Stimulated activated effector memory CD8-positive, alpha-beta T cell treated with anti-CD3 and anti-CD28 coated beads, Interleukin-12 subunit alpha, Interleukin-12 subunit beta, amount 100 ng/mL, for 72 hours (primary cell): ENCODE measurements around the gene PIGB.
A peak's percentile ranks its signal among the peaks of the same experiment; 100 is the strongest.

Experiments used
- ATAC-seq: fragments of 150-1000 bp; cut with Tn5 transposase; 2 replicates; pipeline ENCODE4 v1.10.0; 2021
- DNase-seq, 2 donors: peaks; one replicate each; pipeline ENCODE4 v3.0.0; 2021 to 2022; ENCODE audit warnings: low spot score in 2 of 2
- H3K27ac Mint-ChIP-seq: one replicate; pipeline ENCODE4 v1.8.0; 2022; ENCODE audit warnings: mild to moderate bottlenecking, mixed read lengths
- H3K36me3 Mint-ChIP-seq: one replicate; pipeline ENCODE4 v1.8.0; 2022; ENCODE audit warnings: mild to moderate bottlenecking, mixed read lengths
- H3K4me1 Mint-ChIP-seq: one replicate; pipeline ENCODE4 v1.8.0; 2022; ENCODE audit warnings: mixed read lengths
- H3K4me3 Mint-ChIP-seq: one replicate; pipeline ENCODE4 v1.8.0; 2022; ENCODE audit warnings: mild to moderate bottlenecking, mixed read lengths
- H3K9me3 Mint-ChIP-seq: one replicate; pipeline ENCODE4 v1.8.0; 2022; ENCODE audit warnings: mixed read lengths

PIGB gene

DNA sequence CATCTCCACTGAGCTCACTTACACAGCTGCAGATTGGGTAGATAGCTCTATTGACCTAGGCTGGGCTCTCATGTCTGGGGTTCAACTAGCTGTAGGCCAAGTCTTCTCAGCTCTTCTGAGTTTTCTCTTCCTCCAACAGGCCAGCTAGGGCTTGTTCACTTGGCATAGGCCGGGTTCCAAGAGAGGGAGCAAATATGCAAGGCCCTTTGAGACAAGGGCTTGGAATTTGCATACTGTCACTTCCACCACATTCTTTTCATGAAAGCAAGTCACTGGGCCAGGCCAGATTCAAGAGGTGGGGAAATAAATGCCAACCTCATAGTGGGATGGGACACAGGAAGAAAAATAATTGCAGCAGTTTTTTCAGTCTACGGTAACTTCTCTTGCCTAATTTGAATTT is 25.2 kb downstream of the PIGB start:
- Mint-ChIP-seq H3K36me3 (peaks cover 71% of the 10 kb centered on the region), H3K4me3 (no peak overlapping the region), H3K9me3 (no peaks in the 10 kb centered on the region), H3K27ac (peak overlapping the region; percentile 54), H3K4me1 (no peaks in the 10 kb centered on the region)
- ATAC-seq (no peak), DNase-seq (no peak)

DNA sequence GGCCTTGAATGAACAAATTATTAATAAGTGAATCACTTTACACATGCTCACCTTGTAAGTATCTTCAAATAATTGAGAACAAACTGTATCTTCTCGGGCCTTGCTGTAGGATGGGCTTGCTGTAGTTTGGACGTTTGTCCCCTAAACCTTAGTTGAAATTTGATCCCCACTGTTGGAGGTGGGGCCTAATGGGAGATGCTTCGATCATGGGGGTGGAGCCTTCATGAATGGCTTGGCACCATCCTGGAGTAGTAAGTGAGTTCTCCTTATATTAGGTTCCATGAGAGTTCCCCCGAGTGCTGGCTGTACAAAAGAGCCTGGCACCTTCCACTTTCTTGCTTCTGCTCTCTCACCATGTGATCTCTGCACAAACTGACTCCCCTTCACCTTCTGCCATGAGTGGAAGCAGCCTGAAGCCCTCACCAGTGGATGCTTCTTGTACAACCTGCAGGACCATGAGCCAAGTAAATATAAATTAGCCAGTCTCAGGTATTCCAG is 29.3 kb downstream of the PIGB start:
- H3K4me1 Mint-ChIP-seq, result no peaks in the 10 kb centered on the region
- no peak overlapping the region for H3K4me3 Mint-ChIP-seq
- H3K27ac Mint-ChIP-seq, result peak overlapping the region; percentile 37
- H3K36me3 Mint-ChIP-seq, result peaks cover 75% of the 10 kb centered on the region
- H3K9me3 Mint-ChIP-seq, result no peaks in the 10 kb centered on the region
- DNase-seq (no peak), ATAC-seq (no peak)

GRCh38 chr15:55349282-55349681 is 30.3 kb downstream of the PIGB start:
- Mint-ChIP-seq H3K36me3 (peaks cover 80% of the 10 kb centered on the region), H3K9me3 (no peaks in the 10 kb centered on the region), H3K4me1 (no peaks in the 10 kb centered on the region), H3K4me3 (no peak overlapping the region), H3K27ac (no peak overlapping the region)
- ATAC-seq (no peak), DNase-seq (no peak)

DNA sequence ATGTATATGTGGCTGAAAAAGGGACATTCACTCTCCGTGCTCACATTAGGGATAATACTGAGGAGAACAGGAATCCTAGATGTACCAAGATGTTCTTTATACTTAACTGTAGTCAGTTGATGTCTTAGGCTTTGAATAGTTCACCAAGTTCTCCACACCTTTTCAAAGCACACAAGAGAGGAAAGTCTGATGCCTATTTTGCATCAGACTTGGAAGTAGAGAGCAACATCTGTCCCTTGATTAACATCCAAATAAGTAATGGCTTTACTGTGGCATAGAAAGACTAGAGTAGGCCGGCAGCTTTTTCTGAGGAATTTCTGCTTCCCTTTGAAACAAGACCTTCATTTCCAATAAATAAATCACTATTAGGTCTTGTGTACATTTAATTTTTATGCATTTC is 34.0 kb downstream of the PIGB start:
- H3K27ac Mint-ChIP-seq, result no peak overlapping the region
- DNase-seq (no peak), ATAC-seq (no peak)
- H3K36me3 Mint-ChIP-seq, result peaks cover 90% of the 10 kb centered on the region
- H3K4me1 Mint-ChIP-seq, result no peaks in the 10 kb centered on the region
- no peaks in the 10 kb centered on the region for H3K9me3 Mint-ChIP-seq
- H3K4me3 Mint-ChIP-seq, result no peak overlapping the region

GRCh38 chr15:55356985-55357585 is 38.1 kb downstream of the PIGB start:
- DNase-seq (no peak), ATAC-seq (no peak)
- H3K27ac Mint-ChIP-seq, result peak overlapping the region; percentile 10
- no peaks in the 10 kb centered on the region for H3K4me1 Mint-ChIP-seq
- no peaks in the 10 kb centered on the region for H3K9me3 Mint-ChIP-seq
- no peak overlapping the region for H3K4me3 Mint-ChIP-seq
- peaks cover 61% of the 10 kb centered on the region for H3K36me3 Mint-ChIP-seq

DNA sequence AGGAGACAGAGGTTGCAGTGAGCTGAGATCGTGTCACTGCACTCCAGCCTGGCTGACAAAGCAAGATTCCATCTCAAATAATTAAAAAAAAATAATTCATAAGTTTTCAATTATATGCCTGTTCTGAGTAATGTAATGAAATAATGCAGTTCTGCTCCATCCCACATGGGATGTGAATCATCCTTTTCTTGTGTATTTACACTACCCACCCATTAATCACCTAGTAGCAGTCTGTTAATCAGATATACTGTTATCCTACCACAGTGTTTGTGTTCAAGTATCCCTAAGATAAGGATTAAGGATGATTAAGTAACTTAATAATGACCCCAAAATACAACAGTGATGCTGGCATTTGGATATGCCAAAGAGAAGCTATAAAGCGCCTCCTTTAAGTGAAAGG is 38.8 kb downstream of the PIGB start:
- Mint-ChIP-seq H3K4me1 (no peaks in the 10 kb centered on the region), H3K4me3 (no peak overlapping the region), H3K36me3 (peaks cover 54% of the 10 kb centered on the region), H3K27ac (peak overlapping the region; percentile 32), H3K9me3 (no peaks in the 10 kb centered on the region)
- DNase-seq, result no peak
- ATAC-seq, result peak; percentile 66

GRCh38 chr15:55358471-55358870 is 39.4 kb downstream of the PIGB start:
- no peak overlapping the region for H3K4me3 Mint-ChIP-seq
- H3K36me3 Mint-ChIP-seq, result peaks cover 51% of the 10 kb centered on the region
- DNase-seq (no peak), ATAC-seq (no peak)
- H3K9me3 Mint-ChIP-seq, result no peaks in the 10 kb centered on the region
- no peaks in the 10 kb centered on the region for H3K4me1 Mint-ChIP-seq
- peak overlapping the region; percentile 32 for H3K27ac Mint-ChIP-seq

DNA sequence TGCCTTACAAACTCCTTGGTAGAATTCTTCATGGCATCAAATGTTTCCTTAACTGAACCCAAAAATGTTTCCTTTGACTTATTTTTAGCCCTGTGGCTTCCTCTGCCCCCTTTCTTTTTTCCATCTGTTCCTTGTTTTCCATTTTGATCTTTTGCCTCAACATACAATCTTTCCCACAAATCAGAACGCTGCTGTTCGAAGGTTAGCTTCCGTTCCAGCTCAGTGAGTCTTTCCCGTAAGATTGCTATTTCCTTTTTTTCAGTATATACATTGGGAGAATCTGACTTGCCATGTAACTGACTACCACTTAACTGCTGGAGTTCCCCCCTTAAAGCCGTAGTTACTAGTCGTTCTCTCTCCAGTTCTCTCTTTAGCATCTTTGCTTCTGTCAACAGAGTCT is 41.2 kb downstream of the PIGB start:
- no peaks in the 10 kb centered on the region for H3K4me1 Mint-ChIP-seq
- no peak overlapping the region for H3K4me3 Mint-ChIP-seq
- H3K9me3 Mint-ChIP-seq, result no peaks in the 10 kb centered on the region
- no peak overlapping the region for H3K27ac Mint-ChIP-seq
- peaks cover 33% of the 10 kb centered on the region for H3K36me3 Mint-ChIP-seq
- DNase-seq (no peak), ATAC-seq (no peak)

GRCh38 chr15:55361048-55361447 is 42.0 kb downstream of the PIGB start:
- Mint-ChIP-seq H3K4me1 (no peaks in the 10 kb centered on the region), H3K9me3 (no peaks in the 10 kb centered on the region), H3K4me3 (no peak overlapping the region), H3K36me3 (peaks cover 25% of the 10 kb centered on the region), H3K27ac (no peak overlapping the region)
- no peak for ATAC-seq
- no peak for DNase-seq

- DNase-seq, result no peak
- Mint-ChIP-seq H3K27ac (no peak overlapping the region), H3K4me1 (peaks cover 2% of the 10 kb centered on the region), H3K36me3 (peaks cover 11% of the 10 kb centered on the region), H3K9me3 (no peaks in the 10 kb centered on the region), H3K4me3 (no peak overlapping the region)
- ATAC-seq, result no peak
Observed at GRCh38 chr15:55362641-55363040, 43.6 kb downstream of the PIGB start.

- H3K36me3 Mint-ChIP-seq, result peaks cover 37% of the 10 kb centered on the region
- H3K4me3 Mint-ChIP-seq, result no peak overlapping the region
Observed at GRCh38 chr15:55366981-55367380, 48.0 kb downstream of the PIGB start.

DNA sequence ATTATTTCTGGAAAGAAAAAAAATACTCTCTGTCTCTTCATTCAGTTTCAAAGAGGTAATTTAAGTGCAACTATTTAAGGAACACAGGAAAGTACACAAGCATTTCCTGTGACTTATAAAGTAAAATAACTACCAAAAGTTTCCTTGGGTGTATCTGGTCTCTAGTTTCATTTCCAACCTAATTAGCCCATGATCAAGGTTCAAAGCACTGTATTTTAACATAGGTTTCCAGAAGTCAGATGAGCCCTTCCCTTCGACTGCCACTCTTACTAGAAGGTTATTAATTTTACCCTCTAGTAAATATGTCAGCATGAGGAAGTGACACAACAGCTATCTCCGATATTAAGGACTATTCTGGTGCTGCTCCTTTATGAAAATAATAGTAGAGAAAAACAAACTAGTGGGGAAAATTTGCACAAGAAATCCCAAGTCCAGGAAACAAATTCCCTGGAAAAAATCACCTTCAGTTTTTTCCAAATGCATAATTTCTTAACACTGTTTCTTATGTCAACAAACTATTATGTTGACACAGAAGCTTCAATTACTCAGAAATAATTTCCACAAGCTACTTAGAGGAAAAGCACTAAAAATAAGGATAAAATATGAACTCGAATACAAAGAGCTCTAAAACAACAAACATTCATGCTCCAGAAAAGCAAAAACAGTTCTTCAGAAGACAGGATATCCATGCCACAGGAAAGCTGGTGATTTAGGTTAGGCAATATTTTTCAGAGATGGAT is 53.8 kb downstream of the PIGB start:
- H3K27ac Mint-ChIP-seq, result peak overlapping the region; percentile 30

More at GRCh38 chr15:55366981-55367380, 48.0 kb downstream of the PIGB start:
- ATAC-seq (no peak), DNase-seq (no peak)
- peak overlapping the region; percentile 23 for H3K27ac Mint-ChIP-seq
- H3K4me1 Mint-ChIP-seq, result peaks cover 5% of the 10 kb centered on the region
- H3K9me3 Mint-ChIP-seq, result no peaks in the 10 kb centered on the region

DNA sequence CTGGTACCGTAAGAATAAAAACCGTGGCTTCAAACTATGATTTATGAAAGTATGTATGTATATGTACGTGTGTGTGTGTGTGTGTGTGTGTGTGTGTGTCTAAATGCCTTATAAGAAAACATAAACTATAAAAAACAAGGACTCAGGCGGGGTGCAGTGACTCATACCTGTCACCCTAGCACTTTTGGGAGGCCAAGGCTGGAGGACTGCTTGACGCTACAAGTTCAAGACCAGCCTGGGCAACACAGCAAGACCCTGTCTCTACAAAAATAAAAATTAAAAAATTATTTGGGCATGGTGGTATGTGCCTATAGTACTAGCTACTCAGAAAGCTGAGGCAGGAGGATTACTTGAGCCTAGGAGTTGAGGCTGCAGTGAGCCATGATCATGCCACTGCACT is 60.1 kb downstream of the PIGB start:
- no peaks in the 10 kb centered on the region for H3K9me3 Mint-ChIP-seq
- no peak overlapping the region for H3K27ac Mint-ChIP-seq
- no peak for DNase-seq
- ATAC-seq, result no peak
- H3K36me3 Mint-ChIP-seq, result peaks cover 63% of the 10 kb centered on the region
- no peak overlapping the region for H3K4me3 Mint-ChIP-seq
- no peaks in the 10 kb centered on the region for H3K4me1 Mint-ChIP-seq

More for the DNA sequence above, 53.8 kb downstream of the PIGB start:
- ATAC-seq (no peak), DNase-seq (no peak)
- H3K4me3 Mint-ChIP-seq, result no peak overlapping the region
- H3K9me3 Mint-ChIP-seq, result no peaks in the 10 kb centered on the region
- peaks cover 83% of the 10 kb centered on the region for H3K36me3 Mint-ChIP-seq
- peaks cover under 1% of the 10 kb centered on the region for H3K4me1 Mint-ChIP-seq

- no peak for DNase-seq
- no peak overlapping the region for H3K4me3 Mint-ChIP-seq
- ATAC-seq, result no peak
- H3K4me1 Mint-ChIP-seq, result no peaks in the 10 kb centered on the region
- H3K27ac Mint-ChIP-seq, result no peak overlapping the region
- H3K36me3 Mint-ChIP-seq, result peaks cover 63% of the 10 kb centered on the region
- H3K9me3 Mint-ChIP-seq, result no peaks in the 10 kb centered on the region
Observed at GRCh38 chr15:55381595-55381994, 62.6 kb downstream of the PIGB start.

DNA sequence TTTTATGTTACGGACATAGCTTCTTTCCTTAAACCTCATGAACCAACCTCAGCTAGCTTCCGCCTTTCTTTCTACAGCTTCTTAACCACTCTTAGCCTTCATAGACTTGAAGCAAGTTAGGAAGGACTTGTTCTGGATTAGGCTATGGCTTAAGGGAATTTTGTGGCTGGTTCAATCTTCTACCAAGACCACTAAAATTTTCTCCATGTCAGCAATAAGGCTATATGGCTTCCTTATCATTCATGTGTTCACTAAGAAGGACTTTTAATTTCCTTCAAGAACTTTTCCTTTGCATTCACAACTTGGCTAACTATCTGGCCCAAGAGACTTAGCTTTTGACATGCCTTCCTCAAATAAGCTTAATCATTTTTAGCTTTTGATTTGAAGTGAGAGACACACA is 64.7 kb downstream of the PIGB start:
- ATAC-seq, result no peak
- H3K36me3 Mint-ChIP-seq, result peaks cover 65% of the 10 kb centered on the region
- no peaks in the 10 kb centered on the region for H3K4me1 Mint-ChIP-seq
- no peak overlapping the region for H3K4me3 Mint-ChIP-seq
- no peak overlapping the region for H3K27ac Mint-ChIP-seq
- H3K9me3 Mint-ChIP-seq, result no peaks in the 10 kb centered on the region
- no peak for DNase-seq

DNA sequence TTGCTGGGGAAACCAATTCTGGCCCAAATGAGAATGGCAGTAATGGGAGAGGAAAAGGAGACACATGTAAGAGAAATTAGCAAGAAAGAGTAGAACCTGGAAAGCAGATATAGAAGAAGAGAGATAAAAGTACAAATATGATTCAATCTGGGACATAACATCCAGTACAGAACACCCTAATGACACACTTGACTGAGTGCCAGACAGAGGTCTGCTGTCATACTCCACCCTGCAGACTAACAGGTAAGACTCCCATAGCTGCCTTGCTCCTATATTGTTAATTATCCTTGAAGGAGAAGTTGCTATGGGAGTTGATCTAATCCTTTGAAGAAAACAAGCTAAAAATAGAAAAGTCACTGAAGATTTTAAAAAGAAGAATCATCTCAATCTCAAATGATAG is 68.0 kb downstream of the PIGB start:
- DNase-seq (no peak), ATAC-seq (no peak)
- no peak overlapping the region for H3K27ac Mint-ChIP-seq
- no peak overlapping the region for H3K4me3 Mint-ChIP-seq
- H3K4me1 Mint-ChIP-seq, result peaks cover 6% of the 10 kb centered on the region
- H3K9me3 Mint-ChIP-seq, result no peaks in the 10 kb centered on the region
- H3K36me3 Mint-ChIP-seq, result peaks cover 48% of the 10 kb centered on the region
